M059J (cell line): ENCODE results near the gene KNSTRN. TPM values are rescaled to one million over a fixed set of nuclear protein-coding genes. Genes with fewer than 3 reads are reported as not detected.

ENCODE experiments used
- DNase-seq: peaks from one replicate; pipeline ENCODE4 v3.0.0-alpha.2; 2012; ENCODE audit warnings: low read depth
- total RNA-seq: library from RNA; depleted of rRNA; stranded (reverse); fragments of >200 nt; shearing (Covaris generic); gene quantifications from 2 replicates; pipeline ENCODE4 v1.2.3, GENCODE V29; 2014

KNSTRN gene
- total RNA-seq, 1 experiment from 2014 or later = 91.7 TPM

DNA sequence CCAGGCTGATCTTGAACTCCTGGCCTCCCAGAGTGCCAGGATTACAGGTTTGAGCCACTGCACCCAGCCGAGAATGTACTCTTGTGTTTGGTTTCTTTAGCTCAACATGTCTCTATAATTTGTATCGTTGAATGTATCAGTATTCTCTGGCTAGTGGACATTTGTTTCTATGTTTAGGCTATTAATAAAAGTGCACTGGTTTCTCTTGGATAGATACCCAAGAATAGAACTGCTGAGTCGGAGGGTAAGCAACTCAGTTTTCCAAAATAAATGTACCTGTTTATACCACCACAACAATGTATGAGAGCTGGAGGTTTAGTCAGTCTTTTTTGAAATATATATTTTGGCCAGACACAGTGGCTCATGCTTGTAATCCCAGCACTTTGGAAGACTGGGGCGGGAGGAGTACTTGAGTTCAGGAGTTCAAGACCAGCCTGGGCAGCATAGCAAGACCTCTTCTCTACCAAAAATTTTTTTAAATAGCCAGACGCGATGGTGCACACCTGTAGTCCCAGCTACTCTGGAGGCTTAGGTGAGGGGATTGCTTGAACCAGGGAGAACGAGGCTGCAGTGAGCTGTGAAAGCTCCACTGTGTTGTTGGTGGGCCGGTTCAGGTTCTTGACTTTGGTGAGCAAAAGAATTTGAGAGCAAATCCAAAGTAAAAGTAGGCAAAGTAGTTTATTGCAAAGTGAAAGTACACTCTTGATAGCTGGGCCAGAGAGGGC, 15.3 kb downstream of the KNSTRN start:
- DNase-seq = no peak

DNA sequence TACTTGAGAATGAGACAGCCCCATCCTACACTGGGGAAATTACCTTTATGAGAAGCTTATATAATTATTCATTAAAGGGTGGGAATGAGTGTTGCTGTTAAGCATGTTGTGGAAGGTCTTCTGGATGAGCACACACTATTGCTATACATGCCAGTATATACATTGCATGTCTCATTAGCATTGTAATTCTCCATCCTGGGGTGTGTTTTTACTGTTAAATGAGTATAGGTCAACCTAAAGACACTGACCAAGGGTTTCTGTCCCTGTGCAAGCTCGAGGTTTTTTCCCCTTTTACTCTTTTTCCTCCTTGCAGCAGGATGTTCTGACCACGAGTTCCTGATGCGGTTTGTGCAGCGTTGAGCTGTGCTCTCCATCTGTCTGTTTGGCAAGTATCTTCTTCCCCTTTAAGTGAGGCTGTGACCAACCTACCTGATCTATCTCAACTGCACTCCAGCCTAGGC, 15.9 kb downstream of the KNSTRN start:
- DNase-seq = no peak

DNA sequence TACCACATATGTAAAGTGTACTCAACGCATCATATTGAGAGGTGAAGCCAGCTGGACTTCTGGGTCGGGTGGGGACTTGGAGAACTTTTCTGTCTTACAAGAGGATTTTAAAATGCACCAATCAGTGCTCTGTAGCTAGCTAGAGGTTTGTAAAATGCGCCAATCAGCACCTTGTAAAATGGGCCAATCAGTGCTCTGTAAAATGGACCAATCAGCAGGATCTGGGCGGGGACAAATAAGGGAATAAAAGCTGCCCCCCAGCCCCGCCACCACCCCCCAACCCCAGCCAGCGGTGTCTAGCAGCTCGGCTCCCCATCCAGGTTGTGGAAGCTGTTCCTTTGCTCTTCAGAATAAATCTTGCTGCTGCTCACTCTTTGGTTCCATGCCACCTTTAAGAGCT, 16.8 kb downstream of the KNSTRN start:
- no peak for DNase-seq

DNA sequence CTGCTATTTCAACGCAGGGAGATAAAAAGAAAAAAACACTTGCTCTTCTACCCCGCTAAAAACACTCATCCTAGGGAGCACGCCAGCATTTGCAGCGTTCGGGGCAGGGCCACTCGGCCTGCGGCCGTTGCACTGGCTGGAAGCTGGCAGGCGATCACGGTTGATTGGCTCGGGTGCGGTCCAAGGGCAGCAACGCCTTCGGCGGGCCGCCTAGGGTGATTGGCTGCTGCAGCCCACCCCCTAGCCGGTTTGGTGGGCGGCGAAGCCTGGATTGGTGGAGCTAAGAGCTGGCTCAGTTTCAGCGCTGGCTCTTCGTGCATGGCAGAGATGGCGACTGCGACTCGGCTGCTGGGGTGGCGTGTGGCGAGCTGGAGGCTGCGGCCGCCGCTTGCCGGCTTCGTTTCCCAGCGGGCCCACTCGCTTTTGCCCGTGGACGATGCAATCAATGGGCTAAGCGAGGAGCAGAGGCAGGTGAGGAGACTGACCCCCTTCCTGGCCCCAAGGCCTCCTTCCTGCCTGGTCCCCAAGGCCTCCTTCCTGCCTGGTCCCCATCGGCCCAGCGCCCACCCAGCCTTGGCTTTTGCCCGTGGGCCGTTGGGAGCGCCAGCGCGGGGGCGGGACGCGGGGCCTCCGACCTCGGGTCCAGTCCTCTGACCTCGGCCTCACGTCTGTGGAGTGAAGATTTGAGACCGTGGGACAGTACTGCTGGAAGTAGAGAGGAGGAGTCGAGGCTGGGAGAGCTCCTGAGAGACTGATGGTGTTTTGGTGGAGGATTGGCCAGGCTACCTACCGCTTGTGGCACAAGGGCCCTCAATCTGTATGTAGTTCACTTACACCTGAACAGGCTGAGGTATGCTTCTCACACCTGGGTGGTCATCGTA, 23.2 kb downstream of the KNSTRN start, which contains the start of gene IVD:
IVD (plus strand) TSS at position 295 of the 881 bp plus-strand sequence; CDS start at position 328, 33 bp downstream.
- DNase-seq = peak; percentile 93

DNA sequence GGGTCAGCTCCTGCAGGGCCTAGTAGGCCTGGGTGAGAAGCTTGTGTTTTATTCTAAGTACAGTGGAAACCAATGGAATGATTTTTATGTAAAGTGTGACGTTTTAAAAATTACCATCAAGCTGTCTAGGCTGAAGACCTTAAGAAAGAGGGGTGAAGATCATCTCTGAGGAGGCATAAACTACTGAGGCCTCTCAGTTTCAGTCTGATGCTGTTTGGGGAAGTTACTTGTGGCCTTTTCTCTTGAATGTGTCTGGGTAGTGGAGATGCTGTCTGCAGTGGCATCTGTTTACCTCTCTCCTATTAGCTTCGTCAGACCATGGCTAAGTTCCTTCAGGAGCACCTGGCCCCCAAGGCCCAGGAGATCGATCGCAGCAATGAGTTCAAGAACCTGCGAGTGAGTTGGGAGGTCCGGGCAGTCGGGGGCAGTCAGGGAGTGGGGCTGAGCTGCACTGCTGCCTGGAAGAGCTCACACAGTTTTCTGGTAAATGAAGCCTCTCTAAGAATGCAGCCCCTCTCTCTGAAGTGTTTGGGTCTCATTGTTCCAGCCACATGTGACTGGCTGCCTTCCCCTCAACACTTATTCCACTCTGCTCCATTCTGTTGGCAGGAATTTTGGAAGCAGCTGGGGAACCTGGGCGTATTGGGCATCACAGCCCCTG, 24.9 kb downstream of the KNSTRN start:
- DNase-seq = no peak

DNA sequence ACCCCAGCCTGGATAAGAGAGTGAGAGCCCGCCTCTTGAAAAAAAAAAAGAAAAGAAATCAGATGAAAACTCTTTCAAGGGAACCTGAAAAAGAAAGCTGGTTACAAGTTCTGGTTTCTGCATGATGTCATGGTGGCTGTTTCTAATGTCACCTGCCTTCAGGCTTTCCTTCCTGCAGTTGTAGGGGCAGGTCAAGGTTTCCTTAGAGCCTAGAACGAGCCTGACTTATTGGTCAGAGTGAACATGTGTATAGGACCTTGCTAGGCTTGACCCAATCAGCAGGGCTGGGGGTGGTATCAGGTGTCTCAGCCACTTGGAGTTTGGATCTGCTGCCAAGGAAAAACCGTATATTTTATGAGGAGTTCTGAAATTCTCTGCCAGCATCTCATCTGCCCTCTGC, 26.8 kb downstream of the KNSTRN start:
- DNase-seq = peak; percentile 25

DNA sequence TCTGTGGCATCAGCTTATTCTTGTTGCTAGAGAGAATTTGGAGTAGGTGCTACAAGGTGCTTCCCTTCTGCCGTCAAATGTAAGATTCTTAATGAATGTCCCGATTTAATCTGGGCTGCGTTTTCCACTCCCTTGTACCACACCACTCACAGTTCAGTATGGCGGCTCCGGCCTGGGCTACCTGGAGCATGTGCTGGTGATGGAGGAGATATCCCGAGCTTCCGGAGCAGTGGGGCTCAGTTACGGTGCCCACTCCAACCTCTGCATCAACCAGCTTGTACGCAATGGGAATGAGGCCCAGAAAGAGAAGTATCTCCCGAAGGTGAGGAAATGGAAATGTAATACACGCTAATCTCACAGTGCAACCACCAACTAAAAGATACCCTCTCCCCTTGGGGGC, 28.0 kb downstream of the KNSTRN start:
- no peak for DNase-seq

DNA sequence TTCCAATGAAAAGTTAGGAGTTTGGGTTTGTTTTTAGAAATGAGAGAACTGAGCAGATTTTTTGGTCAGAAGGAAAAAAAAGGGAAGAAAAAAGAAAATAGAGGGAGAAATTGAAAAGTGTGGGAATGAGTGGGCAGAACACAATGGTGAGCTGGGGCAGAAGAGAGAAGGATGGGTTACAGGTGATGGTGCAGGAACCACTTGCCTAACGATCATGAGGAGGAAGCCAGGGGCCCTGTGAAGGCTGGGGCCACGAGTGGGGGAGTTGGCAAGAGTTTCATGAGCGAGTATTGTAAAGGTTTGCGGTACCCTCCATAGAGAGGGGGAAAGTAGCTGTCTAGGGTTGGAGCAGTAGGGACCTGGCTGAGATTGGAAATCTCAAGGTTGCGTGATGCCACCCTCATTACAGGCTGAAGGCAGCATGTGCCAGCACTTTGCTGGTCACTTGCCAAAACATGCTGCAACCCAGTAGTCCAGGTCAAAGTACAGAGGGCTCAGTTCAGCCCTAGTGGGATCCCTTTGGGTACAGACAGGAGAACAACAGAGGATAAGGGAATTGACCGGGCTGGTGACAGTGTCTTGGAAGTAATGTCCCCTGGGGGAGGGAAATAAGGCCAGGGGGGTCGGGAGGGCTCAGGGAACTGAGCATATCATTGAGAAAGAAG, 29.7 kb downstream of the KNSTRN start:
- DNase-seq = no peak

- no peak for DNase-seq
Observed at GRCh38 chr15:40413036-40413435, 30.5 kb downstream of the KNSTRN start.

DNA sequence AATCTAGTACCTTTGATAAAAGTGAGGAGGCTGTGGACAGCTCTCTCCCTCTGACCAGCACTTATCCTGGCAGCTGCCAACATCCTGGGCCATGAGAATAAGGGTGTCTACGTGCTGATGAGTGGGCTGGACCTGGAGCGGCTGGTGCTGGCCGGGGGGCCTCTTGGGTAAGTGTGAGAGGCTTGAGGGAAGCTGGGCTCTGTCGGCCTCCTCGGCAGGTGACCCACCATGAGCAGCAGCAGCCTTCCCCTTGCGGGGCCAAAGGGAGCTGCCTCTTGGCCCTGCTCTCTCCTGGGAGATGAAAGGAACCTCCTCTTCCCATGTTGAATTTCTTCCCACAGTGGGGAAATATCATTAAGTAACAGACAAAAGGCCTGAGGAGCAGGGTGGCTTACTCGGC, 32.3 kb downstream of the KNSTRN start:
- no peak for DNase-seq

GRCh38 chr15:40415226-40415625, 32.7 kb downstream of the KNSTRN start:
- no peak for DNase-seq

GRCh38 chr15:40416056-40416455, 33.5 kb downstream of the KNSTRN start:
- DNase-seq = no peak

DNA sequence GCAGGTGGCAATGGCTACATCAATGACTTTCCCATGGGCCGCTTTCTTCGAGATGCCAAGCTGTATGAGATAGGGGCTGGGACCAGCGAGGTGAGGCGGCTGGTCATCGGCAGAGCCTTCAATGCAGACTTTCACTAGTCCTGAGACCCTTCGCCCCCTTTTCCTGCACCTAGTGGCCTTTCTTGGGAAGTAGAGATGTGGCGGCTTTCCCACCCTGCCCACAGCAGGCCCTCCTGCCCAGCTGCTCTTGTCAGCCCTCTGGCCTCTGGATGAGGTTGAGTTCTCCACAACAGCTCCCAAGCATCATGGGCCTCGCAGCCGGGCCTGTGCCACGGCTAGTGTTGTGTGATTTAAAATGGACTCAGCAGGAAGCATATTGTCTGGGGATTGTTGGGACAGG, 35.6 kb downstream of the KNSTRN start:
- no peak for DNase-seq

DNA sequence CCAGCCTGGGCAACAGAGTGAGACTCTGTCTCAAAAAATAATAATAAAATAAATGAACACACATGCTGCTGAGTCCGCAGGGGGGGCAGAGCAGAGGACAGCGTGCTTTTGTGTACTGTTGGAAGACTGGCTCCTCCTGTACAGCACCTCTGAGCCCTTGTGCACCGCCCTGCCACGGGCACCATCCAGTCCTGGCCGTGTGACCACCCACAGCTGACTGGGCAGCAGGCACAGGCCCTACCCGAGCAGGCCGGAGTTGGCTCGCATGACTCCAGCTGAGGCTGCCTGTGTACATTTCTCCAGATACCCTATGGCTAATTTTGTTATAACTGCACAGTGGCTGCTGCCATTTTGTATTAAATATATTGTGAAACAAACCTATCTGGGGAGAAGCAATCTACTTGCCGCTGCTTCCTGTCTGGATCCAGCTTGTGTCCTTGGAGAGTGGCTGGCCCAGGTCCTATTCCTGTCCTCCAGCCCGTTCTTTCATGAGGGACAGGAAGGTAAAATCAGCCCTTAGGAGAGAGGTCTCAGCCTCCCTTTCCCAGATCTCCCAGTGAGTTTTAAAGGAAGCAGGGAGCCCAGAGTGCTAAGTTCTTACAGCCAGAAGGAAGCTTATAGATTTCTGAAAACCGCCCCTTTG, 37.7 kb downstream of the KNSTRN start:
- DNase-seq = no peak

GRCh38 chr15:40420793-40421192, 38.3 kb downstream of the KNSTRN start:
- DNase-seq = no peak

GRCh38 chr15:40421246-40422157, 39.0 kb downstream of the KNSTRN start:
- peak; percentile 58 for DNase-seq

- no peak for DNase-seq
Observed at GRCh38 chr15:40424483-40425115, 42.1 kb downstream of the KNSTRN start.

- DNase-seq = no peak
Observed at GRCh38 chr15:40425681-40426080, 43.2 kb downstream of the KNSTRN start.

GRCh38 chr15:40427188-40427587, 44.7 kb downstream of the KNSTRN start:
- DNase-seq = no peak

- DNase-seq = no peak
Observed at GRCh38 chr15:40428185-40428584, 45.7 kb downstream of the KNSTRN start.
